ENCODE measurements around the gene BCR.

Gene BCR

DNA sequence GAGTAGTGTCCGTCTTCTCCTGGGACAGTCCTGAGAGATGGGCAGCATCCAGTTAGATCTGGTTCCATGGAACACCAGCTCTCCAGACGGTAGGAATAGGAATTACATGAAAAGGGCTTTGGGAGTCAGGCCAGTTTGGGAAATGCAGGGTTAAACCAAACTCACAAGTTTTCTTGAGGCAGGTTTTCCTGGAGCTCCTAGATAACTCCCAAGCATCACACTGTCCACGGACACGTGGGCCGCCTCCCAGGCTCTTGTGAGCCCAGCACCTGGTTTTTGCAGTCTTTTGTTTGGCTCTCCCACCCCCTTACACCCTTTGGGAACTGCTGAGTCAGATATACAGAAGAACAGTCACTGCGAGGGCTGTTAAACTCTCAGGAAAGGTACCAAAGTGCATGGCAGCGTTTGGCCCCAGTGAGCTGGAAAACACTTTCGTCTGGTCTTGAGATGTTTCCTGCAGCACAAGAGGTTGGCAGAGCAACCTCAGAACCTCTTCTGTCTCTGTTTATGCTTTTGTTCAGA lies 90.0 kb downstream of the BCR start:
- no peak overlapping the region for H3K27ac ChIP-seq
- DNase-seq (ENCODE audit: low read depth, low spot score), result no peak

DNA sequence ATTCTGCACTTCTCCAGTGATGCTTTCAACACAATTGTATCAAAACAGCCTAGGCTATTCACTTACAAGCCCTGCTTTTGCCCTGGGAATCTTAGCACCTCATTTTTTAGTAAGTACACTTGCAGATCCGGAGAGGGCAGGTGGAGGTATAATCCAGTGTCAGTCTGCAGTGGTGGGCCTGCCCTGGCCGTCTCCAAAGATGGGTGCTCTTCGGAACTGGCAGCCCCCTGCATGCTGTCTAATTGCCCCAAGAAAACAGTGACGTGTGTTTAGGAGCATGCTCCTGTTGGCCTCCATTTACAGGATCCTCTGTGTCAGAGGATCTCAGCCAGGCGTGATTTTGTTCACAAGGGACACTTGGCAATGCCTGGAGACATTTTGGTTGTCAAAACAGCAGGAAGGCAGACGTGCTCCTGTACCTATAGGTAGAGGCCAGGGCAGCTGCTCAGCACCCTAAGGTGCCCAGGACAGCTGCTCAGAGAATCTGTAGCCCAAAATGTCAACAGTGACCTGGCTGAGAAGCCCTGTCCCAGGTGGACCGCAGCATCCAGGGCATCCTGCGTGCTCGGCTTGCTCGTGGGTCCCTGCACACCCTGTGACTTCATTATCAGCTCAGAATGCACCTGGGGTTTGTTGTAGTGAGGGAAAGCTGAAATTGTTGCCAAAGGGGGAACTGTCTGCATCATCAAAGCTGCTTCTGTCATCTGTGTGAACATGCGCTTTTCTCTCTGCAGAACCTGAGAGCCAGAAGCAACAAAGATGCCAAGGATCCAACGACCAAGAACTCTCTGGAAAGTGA lies 90.7 kb downstream of the BCR start:
- H3K27ac ChIP-seq, result no peak overlapping the region
- DNase-seq (ENCODE audit: low read depth, low spot score), result no peak

DNA sequence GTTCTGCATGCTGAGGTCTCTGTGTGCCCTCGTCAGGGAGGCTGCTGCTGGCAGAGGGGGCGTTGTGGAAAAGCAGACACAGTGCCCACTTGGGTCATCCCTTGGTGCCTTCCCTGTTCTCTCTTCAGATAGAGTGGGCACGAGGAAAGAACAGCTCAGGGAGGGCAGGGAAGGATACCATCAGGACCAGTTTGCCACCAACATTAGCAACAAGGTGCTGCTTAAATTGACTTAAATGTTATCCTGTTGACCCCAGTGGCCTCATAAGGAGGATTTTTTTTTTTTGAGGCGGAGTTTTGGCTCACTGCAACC lies 91.2 kb downstream of the BCR start:
- no peak for DNase-seq (ENCODE audit: low read depth, low spot score)
- no peak overlapping the region for H3K27ac ChIP-seq

DNA sequence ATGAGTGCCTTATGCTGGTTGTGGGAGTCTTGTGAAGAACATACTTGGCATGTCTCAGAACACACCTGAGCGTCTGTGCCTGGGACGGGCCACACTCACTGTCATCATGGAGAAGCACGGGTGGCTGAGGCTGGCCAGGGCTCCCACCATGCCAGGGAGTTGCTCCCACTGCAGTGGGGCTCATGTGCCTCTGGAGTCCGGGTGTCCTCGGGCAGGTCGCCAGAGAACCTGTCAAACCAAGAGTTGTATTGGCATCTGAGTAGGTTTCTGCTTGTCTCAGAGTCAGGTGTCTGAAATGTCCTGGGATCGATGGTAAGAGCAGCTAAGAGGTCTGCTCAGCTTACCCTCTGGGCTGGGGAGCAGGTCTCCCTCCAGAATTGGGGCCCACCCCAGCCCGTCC lies 92.1 kb downstream of the BCR start:
- no peak for DNase-seq (ENCODE audit: low read depth, low spot score)

DNA sequence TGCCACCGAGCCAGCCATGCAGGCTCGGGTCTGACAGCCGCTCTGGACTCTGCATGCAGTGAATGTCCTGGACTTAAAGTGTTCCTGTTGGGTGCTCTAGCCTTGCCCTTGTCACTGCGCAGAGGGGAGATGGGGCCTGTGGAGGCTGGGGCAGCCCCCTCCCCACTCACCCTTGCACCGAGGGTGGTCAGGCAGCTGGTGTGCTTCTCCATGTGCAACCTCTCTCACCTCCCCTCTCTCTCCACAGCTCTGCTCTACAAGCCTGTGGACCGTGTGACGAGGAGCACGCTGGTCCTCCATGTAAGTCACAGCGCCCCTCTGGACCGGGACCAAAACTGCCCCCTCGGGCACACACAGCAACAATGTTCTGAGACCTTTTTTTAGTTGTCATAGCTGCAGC lies 92.5 kb downstream of the BCR start:
- H3K27ac ChIP-seq, result no peak overlapping the region
- DNase-seq (ENCODE audit: low read depth, low spot score), result no peak

More for the DNA sequence above, 92.1 kb downstream of the BCR start:
- no peak overlapping the region for H3K27ac ChIP-seq

DNA sequence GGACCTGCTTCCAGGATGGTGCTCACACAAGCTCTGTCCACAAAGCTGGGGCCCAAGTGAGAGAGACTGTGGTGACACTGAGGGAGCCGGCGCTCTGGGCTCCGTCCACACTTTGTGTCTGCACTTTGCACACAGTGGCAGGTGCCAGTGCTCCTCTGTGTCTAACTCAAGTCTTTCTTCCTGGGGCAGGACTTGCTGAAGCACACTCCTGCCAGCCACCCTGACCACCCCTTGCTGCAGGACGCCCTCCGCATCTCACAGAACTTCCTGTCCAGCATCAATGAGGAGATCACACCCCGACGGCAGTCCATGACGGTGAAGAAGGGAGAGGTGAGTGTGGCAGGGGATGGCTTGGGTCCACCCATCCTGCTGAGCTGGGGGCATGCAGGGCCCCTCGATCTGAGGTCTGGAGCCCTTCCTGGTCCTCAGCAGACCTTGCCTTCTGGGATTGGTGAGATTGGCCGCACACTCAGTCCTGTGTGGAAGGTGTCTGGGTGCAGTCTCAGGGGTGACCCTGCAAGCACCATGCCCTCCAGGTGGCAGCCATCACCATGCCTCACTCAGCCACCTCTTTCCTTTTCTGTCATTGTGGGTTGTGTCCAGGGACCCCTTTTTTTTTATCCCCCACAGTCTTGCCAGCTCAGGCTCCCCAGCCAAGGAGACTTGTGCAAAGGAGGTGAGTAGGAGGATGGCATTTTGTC lies 93.3 kb downstream of the BCR start:
- no peak overlapping the region for H3K27ac ChIP-seq
- no peak for DNase-seq (ENCODE audit: low read depth, low spot score)

DNA sequence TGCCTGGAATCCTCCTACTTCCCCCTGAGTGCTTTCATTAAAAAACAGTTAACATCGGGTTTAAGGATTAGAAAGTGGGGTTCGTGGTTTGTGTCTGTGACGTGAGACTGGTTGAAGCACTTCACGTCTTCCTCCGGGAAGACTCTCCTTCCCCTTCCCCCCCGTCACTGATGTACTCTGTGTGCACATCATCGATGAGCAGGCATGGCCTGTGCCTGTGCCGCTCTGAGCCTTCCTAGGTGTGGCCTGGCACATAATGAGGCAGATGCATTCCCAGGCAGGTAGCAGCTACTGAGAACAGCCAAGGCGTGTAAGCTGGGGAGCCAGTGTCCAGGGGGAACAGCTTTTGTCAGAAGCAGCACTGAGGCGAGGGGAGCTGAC lies 93.8 kb downstream of the BCR start:
- no peak for DNase-seq (ENCODE audit: low read depth, low spot score)
- no peak overlapping the region for H3K27ac ChIP-seq

DNA sequence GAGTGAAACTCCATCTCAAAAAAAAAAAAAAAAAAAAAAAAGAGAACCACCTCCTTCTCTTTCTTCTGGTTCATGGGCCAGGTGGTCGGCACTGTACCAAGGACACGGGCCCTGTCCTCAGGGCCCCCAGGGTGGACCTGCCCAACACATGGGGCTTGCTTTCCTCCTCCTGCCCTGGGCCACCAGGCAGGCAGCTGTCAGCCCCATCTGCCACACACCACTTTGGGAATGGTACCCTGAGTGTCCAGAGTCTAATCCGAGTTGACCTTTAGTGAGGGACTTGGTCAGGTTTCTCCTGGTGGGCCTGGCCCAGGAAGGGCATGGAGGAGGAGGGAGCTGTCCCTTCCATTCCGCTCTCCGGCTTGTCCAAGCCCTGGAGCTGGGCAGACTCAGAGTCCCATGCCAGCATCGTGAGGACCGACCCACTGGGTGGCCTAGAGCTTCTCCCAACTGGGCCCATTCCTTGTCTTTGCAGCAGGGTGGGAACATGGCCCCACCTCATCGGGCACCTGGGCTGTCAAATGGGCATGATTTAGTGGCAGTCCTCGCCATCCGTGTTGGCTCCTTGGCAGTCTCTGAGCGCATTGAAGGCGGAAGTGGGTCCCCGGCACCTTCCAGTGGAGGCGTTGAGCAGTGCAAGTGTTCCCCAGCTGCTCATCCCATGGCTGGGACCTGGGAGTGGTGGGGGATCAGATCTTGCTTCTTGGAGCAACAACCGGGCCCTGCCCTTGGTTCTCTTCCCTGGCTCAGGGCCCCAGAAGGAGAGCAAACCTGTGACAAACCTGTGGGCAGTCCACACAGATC lies 94.8 kb downstream of the BCR start:
- H3K27ac ChIP-seq, result no peak overlapping the region
- no peak for DNase-seq (ENCODE audit: low read depth, low spot score)

DNA sequence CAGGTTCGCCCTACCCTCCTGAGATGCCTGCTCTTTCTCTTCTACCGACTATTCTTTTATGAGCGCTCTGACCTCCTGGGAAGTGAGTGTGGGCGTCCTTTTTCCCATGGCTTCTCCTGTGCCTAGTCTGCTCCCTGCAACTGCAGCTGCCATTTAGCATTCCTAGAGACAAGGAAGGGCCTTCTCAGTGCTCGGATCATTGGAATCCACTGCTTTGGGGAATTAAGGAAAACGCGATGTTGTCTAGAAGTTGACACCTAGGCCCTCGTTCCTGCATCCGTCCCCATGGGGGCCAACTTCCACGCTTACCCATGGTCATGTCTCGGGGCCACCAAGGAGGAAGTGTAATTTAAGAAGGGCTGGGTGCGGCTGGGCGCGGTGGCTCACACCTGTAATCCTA lies 95.4 kb downstream of the BCR start:
- no peak for DNase-seq (ENCODE audit: low read depth, low spot score)
- no peak overlapping the region for H3K27ac ChIP-seq

DNA sequence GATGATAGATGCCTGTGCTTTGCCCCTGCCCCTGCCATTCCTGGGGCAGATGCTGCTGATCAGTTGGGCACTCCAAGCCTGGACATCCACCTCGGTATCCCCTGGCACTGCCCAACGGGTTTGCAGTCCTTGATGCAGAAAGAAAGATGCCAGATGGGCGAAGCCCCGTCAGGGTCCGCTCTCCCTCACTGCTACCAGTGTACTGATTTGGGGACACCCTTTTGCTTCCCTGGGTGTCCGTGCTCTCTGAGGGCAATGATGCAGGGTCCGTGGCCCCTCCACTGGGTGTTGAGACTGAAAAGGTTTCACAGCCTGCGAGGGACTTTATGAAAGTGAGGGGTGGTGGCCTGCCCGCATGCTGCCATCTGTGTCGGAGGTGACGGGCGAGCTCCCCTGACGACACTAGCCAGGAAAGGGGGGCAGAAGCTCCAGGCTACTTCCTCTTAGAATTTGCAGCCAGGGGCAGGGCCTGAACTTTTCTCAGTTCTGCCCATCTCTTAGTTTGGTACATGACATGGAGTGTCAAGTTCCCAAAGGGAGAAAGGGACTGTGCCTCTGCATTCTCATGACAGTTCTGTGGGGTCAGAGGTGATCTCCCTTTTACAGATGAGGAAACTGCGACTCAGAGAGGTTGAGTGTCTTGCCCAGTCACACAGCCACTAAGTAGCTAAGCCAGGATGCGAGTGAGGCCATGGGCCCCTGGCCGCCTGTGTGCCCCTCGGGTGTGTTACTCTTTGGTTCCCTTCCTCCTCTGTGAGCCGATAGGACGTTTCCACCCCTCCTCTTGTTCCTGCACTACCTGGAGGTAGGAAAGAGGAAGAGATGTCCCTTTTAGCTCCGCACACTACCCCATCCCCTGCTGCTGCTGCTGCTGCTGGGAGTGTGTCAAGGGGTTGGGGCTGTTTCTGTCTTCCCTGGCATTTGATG lies 96.6 kb downstream of the BCR start:
- DNase-seq (ENCODE audit: low read depth, low spot score), result no peak
- H3K27ac ChIP-seq, result no peak overlapping the region

DNA sequence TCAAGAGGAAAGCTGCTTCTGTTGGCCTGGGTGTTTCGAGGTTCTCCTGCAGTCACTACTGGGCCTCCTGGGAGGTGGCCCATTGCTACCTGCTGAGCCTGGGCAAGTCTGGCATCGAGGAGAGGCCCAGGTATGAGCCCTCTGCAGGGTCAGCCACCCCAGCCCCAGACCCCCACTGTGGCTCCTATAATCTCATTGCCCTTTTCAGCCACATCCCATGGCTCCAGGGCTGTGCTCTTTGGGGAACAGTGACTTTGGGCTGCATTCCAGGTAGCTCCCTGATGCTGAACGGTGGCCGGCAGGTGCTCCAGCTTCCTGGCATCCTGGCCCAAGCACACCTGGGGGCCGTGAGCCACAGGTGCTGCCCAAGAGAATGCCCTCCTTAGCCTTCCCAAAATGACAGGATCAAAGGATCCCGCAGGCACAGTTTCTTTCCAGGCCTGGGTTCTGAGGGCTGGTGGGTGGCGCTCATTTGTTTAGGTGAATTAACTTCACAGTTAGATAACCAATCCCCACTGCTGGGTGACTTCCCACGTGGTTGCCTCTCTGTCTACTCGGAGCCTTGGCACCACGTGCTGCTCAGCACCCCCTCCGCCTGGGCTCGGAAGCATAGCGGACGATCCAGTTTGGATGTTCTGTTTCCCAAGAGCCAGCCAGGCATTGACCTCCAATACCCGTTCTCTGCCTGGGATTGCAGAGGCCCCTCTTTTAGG lies 97.4 kb downstream of the BCR start:
- H3K27ac ChIP-seq, result peak overlapping the region; percentile 75
- no peak for DNase-seq (ENCODE audit: low read depth, low spot score)

DNA sequence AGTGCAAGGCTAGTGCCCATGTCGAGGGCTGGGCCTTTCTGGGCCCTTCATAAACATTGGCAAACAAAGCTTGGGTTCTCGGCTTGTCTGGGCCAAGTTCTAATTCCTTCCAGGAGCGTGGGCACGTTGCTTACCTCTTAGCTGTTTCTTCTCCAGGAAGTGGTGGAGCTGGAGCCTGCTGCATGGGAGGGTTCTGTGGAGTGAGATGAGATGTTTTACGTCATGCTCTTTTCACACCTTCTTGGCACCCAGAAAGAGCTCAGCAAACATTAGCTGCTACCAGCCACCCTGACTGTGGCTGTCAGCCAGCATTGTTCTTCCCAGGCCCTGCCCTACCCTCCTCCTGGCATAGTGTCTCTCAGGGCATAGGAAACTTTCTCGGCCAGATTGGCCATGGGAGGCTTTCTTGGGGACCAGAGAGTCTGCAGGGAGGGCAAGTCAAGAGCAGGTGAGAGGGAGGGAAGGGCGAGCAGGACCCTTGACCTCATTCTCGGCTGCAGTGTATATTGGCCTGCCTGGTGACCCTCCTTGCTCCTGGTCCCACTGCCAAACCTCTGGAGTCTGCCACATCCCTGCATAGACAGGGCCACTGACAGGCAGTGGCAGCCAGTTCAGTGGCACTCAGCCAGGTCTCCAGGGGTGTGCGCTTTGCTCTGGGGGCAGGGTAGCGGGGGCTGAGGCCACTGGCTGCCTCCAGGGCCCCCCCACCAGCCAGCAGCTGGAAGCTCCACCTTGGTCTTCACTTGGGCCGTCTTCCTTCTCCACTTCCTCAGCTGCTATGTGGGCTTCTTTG lies 98.8 kb downstream of the BCR start:
- peak; percentile 97 for DNase-seq (ENCODE audit: low read depth, low spot score)
- H3K27ac ChIP-seq, result peak overlapping the region; percentile 75

DNA sequence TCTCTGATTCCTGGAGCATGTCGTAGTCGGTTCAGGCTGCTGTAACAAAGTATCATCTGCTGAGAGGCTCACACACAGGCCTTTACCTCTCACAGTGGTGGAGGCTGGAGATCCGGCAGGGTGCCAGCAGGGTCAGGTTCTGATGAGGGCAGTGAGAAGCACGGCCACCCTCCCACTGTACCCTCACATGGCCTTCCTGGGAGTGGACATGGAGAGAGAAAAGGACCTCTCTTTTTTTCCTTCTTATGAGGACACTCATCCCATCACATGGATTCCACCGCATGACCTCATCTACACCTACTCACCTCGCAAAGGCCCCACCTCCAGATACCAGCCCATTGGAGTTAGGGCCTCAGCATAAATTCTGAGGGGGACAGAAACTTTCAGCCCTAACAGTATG lies 99.5 kb downstream of the BCR start:
- peak; percentile 51 for DNase-seq (ENCODE audit: low read depth, low spot score)
- peak overlapping the region; percentile 75 for H3K27ac ChIP-seq

DNA sequence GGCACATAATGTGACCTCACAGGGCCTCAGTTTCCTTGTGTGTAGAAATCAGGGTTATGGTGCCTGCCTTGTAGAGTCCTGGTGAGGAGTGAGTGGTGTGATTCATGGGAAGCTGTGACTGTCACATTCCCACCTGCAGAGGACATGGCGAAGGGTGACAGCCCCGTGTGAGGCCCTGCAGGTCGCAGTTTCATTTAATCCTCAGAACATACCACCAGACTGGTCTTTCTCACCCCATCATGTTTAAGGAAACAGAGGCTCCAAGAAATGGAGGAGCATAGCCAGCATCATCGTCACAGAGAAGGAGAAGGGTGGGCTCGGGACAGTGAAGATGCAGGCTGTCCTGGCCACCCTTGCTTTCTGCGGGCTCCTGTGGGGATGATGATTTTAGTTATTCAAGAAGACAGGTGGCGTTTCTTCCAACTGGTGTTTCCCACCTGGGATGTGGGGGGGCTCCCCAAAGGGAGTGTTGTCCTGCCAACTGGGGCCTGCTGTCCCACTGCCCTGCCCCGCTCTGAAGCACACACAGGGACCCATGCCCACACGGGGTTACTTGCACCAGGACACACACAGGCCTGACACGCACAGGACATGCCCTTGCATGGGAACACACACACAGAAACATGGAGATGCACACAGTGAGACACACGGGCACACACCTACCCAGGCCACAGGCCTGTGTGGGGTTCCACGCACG lies 100.2 kb downstream of the BCR start:
- peak overlapping the region; percentile 76 for H3K27ac ChIP-seq
- no peak for DNase-seq (ENCODE audit: low read depth, low spot score)

DNA sequence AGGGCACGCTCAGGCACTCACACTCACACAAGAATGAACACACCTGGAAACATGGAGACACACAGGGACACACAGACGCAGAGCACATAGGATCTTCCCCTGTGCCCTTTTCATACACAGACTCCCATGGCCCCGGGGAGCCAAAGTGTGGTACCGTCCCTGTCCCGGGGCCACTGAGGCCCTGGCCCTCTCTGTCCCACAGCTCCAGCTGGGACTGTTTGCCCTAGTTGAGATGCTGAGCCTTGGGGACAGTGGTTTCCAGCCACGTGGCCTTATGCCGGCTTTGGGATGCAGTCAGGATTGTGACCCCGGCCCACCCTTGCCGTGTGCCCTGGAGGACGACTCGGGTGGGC lies 100.7 kb downstream of the BCR start:
- peak overlapping the region; percentile 76 for H3K27ac ChIP-seq
- DNase-seq (ENCODE audit: low read depth, low spot score), result no peak

DNA sequence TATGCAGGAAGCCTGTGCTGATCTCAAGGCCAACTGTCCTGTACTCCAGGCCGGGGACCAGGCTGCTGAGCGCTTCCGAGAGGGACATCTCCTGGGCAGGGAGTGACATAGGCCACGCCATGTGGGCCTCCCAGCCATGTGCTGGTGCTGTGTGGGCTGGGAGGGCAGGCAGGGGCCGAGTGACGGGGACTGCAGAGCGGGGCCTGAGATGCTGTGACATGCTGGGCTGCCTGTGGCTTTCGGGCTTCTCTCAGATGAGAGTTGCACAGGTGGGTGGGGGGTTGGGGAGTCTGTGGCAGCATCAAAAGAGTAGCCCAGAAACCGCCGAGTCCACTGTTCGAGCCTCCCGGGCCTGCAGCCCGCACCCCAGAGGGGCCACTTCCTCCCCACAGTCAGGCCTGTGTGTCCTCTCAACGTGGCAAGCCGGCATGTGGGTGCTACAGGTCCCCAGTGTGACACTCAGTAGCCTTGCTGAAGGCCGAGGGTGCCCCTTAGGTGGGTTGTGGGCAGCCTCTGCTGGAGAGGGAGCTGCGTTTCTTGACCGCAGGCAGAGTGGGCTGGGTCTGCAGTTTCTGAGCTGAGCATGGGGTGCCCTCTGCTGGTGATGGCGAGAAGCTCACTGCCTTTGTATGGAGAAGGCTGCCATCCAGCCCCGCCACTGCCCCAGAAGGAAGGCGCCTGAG lies 101.2 kb downstream of the BCR start:
- peak; percentile 26 for DNase-seq (ENCODE audit: low read depth, low spot score)
- peak overlapping the region; percentile 76 for H3K27ac ChIP-seq

DNA sequence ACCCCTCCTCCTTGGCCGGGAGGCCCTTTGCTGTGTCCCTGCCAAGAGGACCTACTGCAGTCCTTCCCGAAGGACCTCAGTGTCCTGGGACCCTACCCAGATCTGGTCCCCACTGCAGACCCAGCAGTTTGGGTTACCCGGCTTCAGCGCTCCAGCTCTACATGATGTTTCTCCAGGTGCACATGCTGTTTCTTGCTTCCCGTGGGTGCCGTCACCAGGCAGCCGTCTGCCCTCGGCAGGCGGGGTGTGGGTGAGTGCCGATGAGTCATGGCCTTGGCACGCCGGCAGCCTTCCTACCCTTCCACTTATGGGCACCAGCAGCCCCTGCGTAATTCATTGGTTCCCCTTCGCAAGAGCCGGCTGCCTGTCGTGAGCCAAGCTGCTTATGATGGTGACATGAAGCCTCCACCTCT lies 101.8 kb downstream of the BCR start:
- DNase-seq (ENCODE audit: low read depth, low spot score), result peak; percentile 87
- H3K27ac ChIP-seq, result peak overlapping the region; percentile 76

DNA sequence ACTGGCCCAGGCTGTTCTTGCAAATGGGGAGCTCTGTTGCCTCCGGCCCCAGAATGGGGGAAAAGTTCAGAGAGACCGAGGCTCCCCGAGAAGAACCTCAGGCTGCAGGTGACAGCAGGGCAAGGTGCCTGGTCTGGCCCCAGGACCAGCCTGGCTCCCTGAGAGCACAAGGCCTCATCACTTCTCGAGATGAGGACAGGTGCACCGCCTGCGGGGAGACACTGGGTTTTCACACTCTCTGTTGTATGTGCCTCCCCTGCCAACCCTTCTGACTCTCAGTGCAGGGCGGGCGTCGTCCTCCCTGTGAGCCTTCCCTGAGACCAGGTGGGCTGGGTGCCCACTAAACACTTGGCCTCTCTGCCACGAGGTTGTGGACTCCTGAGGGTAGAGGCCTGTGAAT lies 102.2 kb downstream of the BCR start:
- DNase-seq (ENCODE audit: low read depth, low spot score), result no peak
- peak overlapping the region; percentile 76 for H3K27ac ChIP-seq
